Keratinocyte (primary cell): Measurements from ENCODE around the gene LRRC15. TPM values are rescaled to one million over a fixed set of nuclear protein-coding genes. Genes with fewer than 3 reads are reported as not detected.

Source experiments
- DNase-seq: peaks from one replicate; pipeline ENCODE4 v3.0.0-alpha.2; 2011; ENCODE audit warnings: low read depth, missing footprints, low spot score
- FAIRE-seq: peaks from 2 replicates; lab custom pipeline; 2011; peaks lifted over from hg19 to GRCh38; lab: Jason Lieb, UNC
- H2AFZ ChIP-seq: 2 replicates; pipeline ENCODE4 v1.6.0; 2012; ENCODE audit warnings: low read length, control low read depth, inconsistent platforms; ENCODE audit not compliant: control insufficient read depth
- H3K27ac ChIP-seq: 2 replicates; pipeline ENCODE4 v1.5.1; 2011; ENCODE audit warnings: low read length; ENCODE audit not compliant: control insufficient read depth, insufficient read depth
- H3K27me3 ChIP-seq: 3 replicates; pipeline ENCODE4 v1.6.0; 2011; ENCODE audit warnings: low read length; ENCODE audit not compliant: control insufficient read depth, insufficient read depth; ENCODE audit errors: extremely low read depth
- H3K36me3 ChIP-seq, 2 experiments: 2 replicates in 1 of 2; 3 replicates in 1 of 2; pipeline ENCODE4 v1.5.1; 2011; ENCODE audit warnings: low read length in 2 of 2, mild to moderate bottlenecking in 1 of 2; ENCODE audit not compliant: control insufficient read depth in 2 of 2, insufficient read depth in 2 of 2; ENCODE audit errors: extremely low read depth in 1 of 2
- H3K4me1 ChIP-seq: 3 replicates; pipeline ENCODE4 v1.5.1; 2011; ENCODE audit warnings: low read length; ENCODE audit not compliant: control insufficient read depth, insufficient read depth; ENCODE audit errors: extremely low read depth
- H3K4me2 ChIP-seq: 3 replicates; pipeline ENCODE4 v1.6.0; 2011; ENCODE audit warnings: low read depth, low read length; ENCODE audit not compliant: control insufficient read depth, insufficient read depth; ENCODE audit errors: extremely low read depth
- H3K4me3 ChIP-seq, 3 experiments: fragments of 200-600 bp in 1 of 3; sonication (generic) in 1 of 3; 2 replicates in 2 of 3; 3 replicates in 1 of 3; pipeline ENCODE4 v1.5.1; 2011 to 2016; ENCODE audit warnings: low read length in 3 of 3, mild to moderate bottlenecking in 3 of 3, control low read depth in 2 of 3, inconsistent platforms in 1 of 3, low read depth in 1 of 3, mixed read lengths in 1 of 3, mixed run types in 1 of 3, moderate library complexity in 1 of 3; ENCODE audit not compliant: control insufficient read depth in 2 of 3, insufficient read depth in 2 of 3; ENCODE audit errors: extremely low read depth in 1 of 3
- H3K79me2 ChIP-seq: 2 replicates; pipeline ENCODE4 v1.6.0; 2012; ENCODE audit warnings: low read length; ENCODE audit not compliant: control insufficient read depth, insufficient read depth
- H3K9ac ChIP-seq: 3 replicates; pipeline ENCODE4 v1.6.0; 2011; ENCODE audit warnings: low read length; ENCODE audit not compliant: control insufficient read depth, insufficient read depth; ENCODE audit errors: extremely low read depth
- H3K9me1 ChIP-seq: 3 replicates; pipeline ENCODE4 v1.6.0; 2011; ENCODE audit warnings: low read length; ENCODE audit not compliant: control insufficient read depth, insufficient read depth; ENCODE audit errors: extremely low read depth
- H3K9me3 ChIP-seq: 2 replicates; pipeline ENCODE4 v1.5.1; 2012; ENCODE audit warnings: low read depth, low read length; ENCODE audit not compliant: control insufficient read depth
- H4K20me1 ChIP-seq: 3 replicates; pipeline ENCODE4 v1.6.0; 2011; ENCODE audit warnings: low read length; ENCODE audit not compliant: control insufficient read depth, insufficient read depth; ENCODE audit errors: extremely low read depth
- CTCF ChIP-seq, 3 experiments: IDR thresholded peaks in 1 of 3; conservative IDR thresholded peaks in 1 of 3; optimal IDR thresholded peaks in 1 of 3; 2 replicates in 2 of 3; 3 replicates in 1 of 3; pipeline versions ENCODE3 to v1.5.1; 2011; ENCODE audit warnings: low read length in 3 of 3, mild to moderate bottlenecking in 3 of 3, moderate library complexity in 2 of 3, control low read depth in 1 of 3, inconsistent platforms in 1 of 3; ENCODE audit not compliant: insufficient read depth in 2 of 3; ENCODE audit errors: extremely low read depth in 1 of 3
- EZH2 ChIP-seq: IDR thresholded peaks from one replicate; pipeline ENCODE4 v1.6.1; 2012; ENCODE audit warnings: inconsistent platforms, mild to moderate bottlenecking, low read length, moderate library complexity
- dilution Hi-C: fragments of 300-500 bp; cut with MboI; formaldehyde crosslinking; loops from one replicate; pipeline ENCODE4 v1.7.0; 2020; ENCODE audit warnings: low sequenced_read_pairs; ENCODE audit not compliant: extremely low pct_ligation_motif_present
- polyA plus RNA-seq, 5 experiments: library from polyadenylated mRNA; depleted of rRNA in 3 of 5; stranded (reverse) in 3 of 5; stranded (forward) in 1 of 5; unstranded in 1 of 5; fragments of >200 nt; gene quantifications; 1 replicate in 1 of 5; 2 replicates in 3 of 5; 3 replicates in 1 of 5; pipeline versions ENCODE4 v1.2.1 to v1.2.3, GENCODE V29; 2011 to 2012; ENCODE audit warnings: missing spikeins in 2 of 5, low read depth in 1 of 5, low replicate concordance in 1 of 5

Gene LRRC15
- polyA plus RNA-seq, 1 donor (not counting 4 experiments of a cell fraction or from before 2014, with no cell fraction given), result not detected

GRCh38 chr3:194322678-194323211 lies 46.8 kb downstream of the LRRC15 start:
- peak overlapping the region; percentile 61 for H3K9ac ChIP-seq
- no peaks in the 10 kb centered on the region for H3K27me3 ChIP-seq
- FAIRE-seq (peak; percentile 98), DNase-seq (peak; percentile 94)
- no peaks in the 10 kb centered on the region for H3K9me1 ChIP-seq
- H3K4me3 ChIP-seq, result peak overlapping the region; percentile 13 to 42 (median 41)
- peaks cover 33% of the 10 kb centered on the region for H3K4me1 ChIP-seq
- H3K27ac ChIP-seq, result peak overlapping the region; percentile 76
- TF ChIP-seq EZH2 (no peak), CTCF (optimal IDR thresholded peaks at IDR 0.05 in 1 of 3, IDR thresholded peaks at IDR 0.05 in 1 of 3, conservative IDR thresholded peaks at IDR 0.05 in 1 of 3; ENCODE audit: extremely low read depth in 1 of 3, insufficient read depth in 2 of 3, low read length in 3 of 3) (no peak)
- peak overlapping the region; percentile 54 for H2AFZ ChIP-seq
- no peaks in the 10 kb centered on the region for H3K79me2 ChIP-seq
- no peaks in the 10 kb centered on the region for H4K20me1 ChIP-seq
- H3K9me3 ChIP-seq, result peaks cover 7% of the 10 kb centered on the region
- H3K36me3 ChIP-seq, result no peaks in the 10 kb centered on the region
- H3K4me2 ChIP-seq, result peak overlapping the region; percentile 69
- dilution Hi-C loops, result loop anchor here (25.0 kb wide), 2 partner anchors 160 to 560 kb away; no protein-coding TSS in a partner anchor

GRCh38 chr3:194321693-194322640 lies 47.6 kb downstream of the LRRC15 start:
- DNase-seq, result no peak
- Histone ChIP-seq H3K9me3 (peaks cover 7% of the 10 kb centered on the region), H3K79me2 (no peaks in the 10 kb centered on the region), H3K27me3 (no peaks in the 10 kb centered on the region), H2AFZ (peak overlapping the region; percentile 38), H3K9me1 (no peaks in the 10 kb centered on the region), H3K4me3 (peak overlapping the region; percentile 13 to 42 (median 41)), H3K9ac (peak overlapping the region; percentile 51), H3K4me1 (peaks cover 28% of the 10 kb centered on the region), H3K27ac (peak overlapping the region; percentile 76), H4K20me1 (no peaks in the 10 kb centered on the region), H3K36me3 (no peaks in the 10 kb centered on the region), H3K4me2 (peak overlapping the region; percentile 69)
- dilution Hi-C loops, result loop anchor here (25.0 kb wide), 2 partner anchors 160 to 560 kb away; no protein-coding TSS in a partner anchor
- no peak for FAIRE-seq
- no peak for TF ChIP-seq EZH2
- TF ChIP-seq CTCF (optimal IDR thresholded peaks at IDR 0.05 in 1 of 3, IDR thresholded peaks at IDR 0.05 in 1 of 3, conservative IDR thresholded peaks at IDR 0.05 in 1 of 3; ENCODE audit: extremely low read depth in 1 of 3, insufficient read depth in 2 of 3, low read length in 3 of 3), result no peak
